ENCODE measurements around the gene CENPE. TPM values are rescaled to one million over a fixed set of nuclear protein-coding genes. Genes with fewer than 3 reads are reported as not detected.

CENPE gene
- total RNA-seq, 2 donors from 2014 or later, result 0.16 to 3.0 TPM

- H3K4me3 ChIP-seq, result no peak overlapping the region
- no peaks in the 10 kb centered on the region for H3K27me3 ChIP-seq
These were observed 29.1 kb downstream of the CENPE start for GRCh38 chr4:103168993-103169392.

DNA sequence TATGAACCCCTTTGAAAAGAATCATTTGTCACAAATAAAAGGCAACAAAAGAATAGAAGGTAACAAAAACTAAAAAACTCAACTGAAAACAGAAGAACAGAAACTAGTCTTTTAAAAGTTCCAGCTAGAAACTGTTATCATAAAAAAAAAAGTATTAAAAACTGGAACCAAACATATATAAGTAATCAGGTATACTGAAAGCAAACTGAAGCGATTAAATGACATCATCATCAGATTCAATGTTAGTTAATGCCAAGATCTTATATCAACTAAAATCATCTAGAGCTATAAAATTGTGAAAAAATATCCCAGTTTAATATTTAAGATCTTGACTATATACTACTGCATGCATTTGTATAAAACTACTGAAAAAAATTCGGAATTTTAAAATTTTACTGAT lies 36.0 kb downstream of the CENPE start:
- no peak overlapping the region for H3K4me3 ChIP-seq
- H3K36me3 ChIP-seq, result no peaks in the 10 kb centered on the region
- DNase-seq (ENCODE audit: low spot score), result no peak
- no peak for TF ChIP-seq CTCF (IDR thresholded peaks at IDR 0.05)
- H3K9me3 ChIP-seq, result no peaks in the 10 kb centered on the region
- H3K27me3 ChIP-seq, result no peaks in the 10 kb centered on the region
- H3K27ac ChIP-seq, result no peak overlapping the region
- H3K4me1 ChIP-seq, result no peaks in the 10 kb centered on the region

More at GRCh38 chr4:103168993-103169392, 29.1 kb downstream of the CENPE start:
- peaks cover 0 to 14% of the 10 kb centered on the region in 2 donors for H3K9me3 ChIP-seq
- TF ChIP-seq CTCF (IDR thresholded peaks at IDR 0.05), result no peak
- H3K4me1 ChIP-seq, result no peaks in the 10 kb centered on the region
- no peak for DNase-seq (ENCODE audit: low spot score)
- H3K36me3 ChIP-seq, result no peaks in the 10 kb centered on the region
- no peak overlapping the region for H3K27ac ChIP-seq

DNA sequence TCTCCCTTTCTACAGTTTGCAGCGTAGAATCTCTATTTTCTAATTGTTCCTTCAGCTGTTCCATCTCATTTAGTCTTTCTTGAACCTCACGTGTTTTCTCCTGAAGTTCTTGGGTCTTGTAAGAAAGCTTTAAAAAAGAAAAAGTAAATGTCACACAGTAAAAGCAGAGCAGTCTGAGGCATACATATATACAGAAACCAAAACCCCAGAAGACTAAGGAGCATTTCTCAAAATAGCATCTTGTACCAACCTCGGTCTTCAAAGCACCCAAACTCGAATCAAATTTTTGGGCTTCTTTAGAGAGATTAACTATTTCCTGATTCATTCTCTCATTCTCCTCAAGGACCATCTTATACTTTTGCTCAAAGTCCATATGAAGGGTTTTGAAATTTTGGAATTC lies 39.4 kb downstream of the CENPE start:
- Histone ChIP-seq H3K27ac (no peak overlapping the region), H3K4me3 (no peak overlapping the region), H3K36me3 (no peaks in the 10 kb centered on the region), H3K27me3 (no peaks in the 10 kb centered on the region), H3K4me1 (no peaks in the 10 kb centered on the region), H3K9me3 (peaks cover 0 to 6% of the 10 kb centered on the region in 2 donors)
- DNase-seq (ENCODE audit: low spot score), result no peak
- no peak for TF ChIP-seq CTCF (IDR thresholded peaks at IDR 0.05)

- Histone ChIP-seq H3K9me3 (peaks cover 0 to 6% of the 10 kb centered on the region in 2 donors), H3K4me3 (no peak overlapping the region), H3K27ac (no peak overlapping the region), H3K27me3 (no peaks in the 10 kb centered on the region), H3K36me3 (no peaks in the 10 kb centered on the region), H3K4me1 (no peaks in the 10 kb centered on the region)
- no peak for TF ChIP-seq CTCF (IDR thresholded peaks at IDR 0.05)
- no peak for DNase-seq (ENCODE audit: low spot score)
These were observed 42.0 kb downstream of the CENPE start for GRCh38 chr4:103156106-103156505.

- Histone ChIP-seq H3K4me3 (no peak overlapping the region), H3K27ac (no peak overlapping the region), H3K36me3 (no peaks in the 10 kb centered on the region), H3K9me3 (peaks cover 0 to 6% of the 10 kb centered on the region in 2 donors), H3K4me1 (no peaks in the 10 kb centered on the region), H3K27me3 (no peaks in the 10 kb centered on the region)
- TF ChIP-seq CTCF (IDR thresholded peaks at IDR 0.05), result no peak
- no peak for DNase-seq (ENCODE audit: low spot score)
These were observed 45.8 kb downstream of the CENPE start for GRCh38 chr4:103152381-103152780.

GRCh38 chr4:103150677-103151076 lies 47.5 kb downstream of the CENPE start:
- TF ChIP-seq CTCF (IDR thresholded peaks at IDR 0.05), result no peak
- Histone ChIP-seq H3K36me3 (no peaks in the 10 kb centered on the region), H3K4me3 (no peak overlapping the region), H3K27ac (no peak overlapping the region), H3K4me1 (no peaks in the 10 kb centered on the region), H3K9me3 (no peaks in the 10 kb centered on the region), H3K27me3 (no peaks in the 10 kb centered on the region)
- no peak for DNase-seq (ENCODE audit: low spot score)

Measured in right atrium auricular region (tissue), 2 donors.